Measurements from ENCODE around the gene MTX3.

DNA sequence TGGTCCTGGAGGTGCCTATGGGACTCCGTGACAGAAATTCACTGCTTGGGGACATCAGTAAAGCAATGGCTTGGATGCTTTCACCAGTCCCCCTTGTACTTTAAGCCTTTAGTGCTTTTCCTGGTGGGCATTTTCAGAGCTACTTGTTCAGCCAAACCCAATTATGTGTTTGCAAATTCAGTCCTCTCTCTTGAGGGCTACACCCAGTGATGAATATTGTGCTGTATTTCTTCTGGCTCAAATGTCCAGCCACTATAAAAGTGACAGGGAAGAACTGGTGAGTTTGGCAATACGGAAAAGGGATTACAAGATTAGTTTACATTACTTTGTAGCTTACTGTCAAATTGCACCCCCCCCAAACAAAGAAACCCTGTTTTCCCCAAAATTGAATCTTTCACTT lies 48.6 kb upstream of the MTX3 start:
- TF ChIP-seq RCOR1 (IDR thresholded peaks at IDR 0.05; ENCODE audit: low read length) (no peak), YY1 (IDR thresholded peaks at IDR 0.05; ENCODE audit: low read depth) (no peak), EP300 (IDR thresholded peaks at IDR 0.05; ENCODE audit: borderline replicate concordance in 1 of 2, low read depth in 1 of 2, low read length in 1 of 2) (no peak), FOSL2 (IDR thresholded peaks at IDR 0.05; ENCODE audit: borderline replicate concordance, low read depth) (no peak), TEAD4 (IDR thresholded peaks at IDR 0.05; ENCODE audit: borderline replicate concordance, insufficient read depth) (no peak), MXI1 (IDR thresholded peaks at IDR 0.05; ENCODE audit: low read depth, low read length) (no peak)
- TF ChIP-seq, protein P1, sequence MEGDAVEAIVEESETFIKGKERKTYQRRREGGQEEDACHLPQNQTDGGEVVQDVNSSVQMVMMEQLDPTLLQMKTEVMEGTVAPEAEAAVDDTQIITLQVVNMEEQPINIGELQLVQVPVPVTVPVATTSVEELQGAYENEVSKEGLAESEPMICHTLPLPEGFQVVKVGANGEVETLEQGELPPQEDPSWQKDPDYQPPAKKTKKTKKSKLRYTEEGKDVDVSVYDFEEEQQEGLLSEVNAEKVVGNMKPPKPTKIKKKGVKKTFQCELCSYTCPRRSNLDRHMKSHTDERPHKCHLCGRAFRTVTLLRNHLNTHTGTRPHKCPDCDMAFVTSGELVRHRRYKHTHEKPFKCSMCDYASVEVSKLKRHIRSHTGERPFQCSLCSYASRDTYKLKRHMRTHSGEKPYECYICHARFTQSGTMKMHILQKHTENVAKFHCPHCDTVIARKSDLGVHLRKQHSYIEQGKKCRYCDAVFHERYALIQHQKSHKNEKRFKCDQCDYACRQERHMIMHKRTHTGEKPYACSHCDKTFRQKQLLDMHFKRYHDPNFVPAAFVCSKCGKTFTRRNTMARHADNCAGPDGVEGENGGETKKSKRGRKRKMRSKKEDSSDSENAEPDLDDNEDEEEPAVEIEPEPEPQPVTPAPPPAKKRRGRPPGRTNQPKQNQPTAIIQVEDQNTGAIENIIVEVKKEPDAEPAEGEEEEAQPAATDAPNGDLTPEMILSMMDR (IDR thresholded peaks at IDR 0.05), result no peak
- TF ChIP-seq, protein P2, sequence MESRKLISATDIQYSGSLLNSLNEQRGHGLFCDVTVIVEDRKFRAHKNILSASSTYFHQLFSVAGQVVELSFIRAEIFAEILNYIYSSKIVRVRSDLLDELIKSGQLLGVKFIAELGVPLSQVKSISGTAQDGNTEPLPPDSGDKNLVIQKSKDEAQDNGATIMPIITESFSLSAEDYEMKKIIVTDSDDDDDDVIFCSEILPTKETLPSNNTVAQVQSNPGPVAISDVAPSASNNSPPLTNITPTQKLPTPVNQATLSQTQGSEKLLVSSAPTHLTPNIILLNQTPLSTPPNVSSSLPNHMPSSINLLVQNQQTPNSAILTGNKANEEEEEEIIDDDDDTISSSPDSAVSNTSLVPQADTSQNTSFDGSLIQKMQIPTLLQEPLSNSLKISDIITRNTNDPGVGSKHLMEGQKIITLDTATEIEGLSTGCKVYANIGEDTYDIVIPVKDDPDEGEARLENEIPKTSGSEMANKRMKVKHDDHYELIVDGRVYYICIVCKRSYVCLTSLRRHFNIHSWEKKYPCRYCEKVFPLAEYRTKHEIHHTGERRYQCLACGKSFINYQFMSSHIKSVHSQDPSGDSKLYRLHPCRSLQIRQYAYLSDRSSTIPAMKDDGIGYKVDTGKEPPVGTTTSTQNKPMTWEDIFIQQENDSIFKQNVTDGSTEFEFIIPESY (IDR thresholded peaks at IDR 0.05; ENCODE audit: borderline replicate concordance, low read depth), result no peak

Data from SK-N-SH (cell line).